GM18505 (cell line): ENCODE results near the gene ADAM17.

Experiments
- ATAC-seq: cut with Tn5 transposase; IDR thresholded peaks from one replicate; pipeline ENCODE4 v1.9.1; 2021; ENCODE audit not compliant: unreplicated experiment
- POLR2A ChIP-seq: IDR thresholded peaks from 4 replicates; pipeline ENCODE4 v1.6.1; 2011; ENCODE audit warnings: borderline replicate concordance; ENCODE audit not compliant: insufficient read depth, insufficient read length; ENCODE audit errors: extremely low read depth

ADAM17 gene

DNA sequence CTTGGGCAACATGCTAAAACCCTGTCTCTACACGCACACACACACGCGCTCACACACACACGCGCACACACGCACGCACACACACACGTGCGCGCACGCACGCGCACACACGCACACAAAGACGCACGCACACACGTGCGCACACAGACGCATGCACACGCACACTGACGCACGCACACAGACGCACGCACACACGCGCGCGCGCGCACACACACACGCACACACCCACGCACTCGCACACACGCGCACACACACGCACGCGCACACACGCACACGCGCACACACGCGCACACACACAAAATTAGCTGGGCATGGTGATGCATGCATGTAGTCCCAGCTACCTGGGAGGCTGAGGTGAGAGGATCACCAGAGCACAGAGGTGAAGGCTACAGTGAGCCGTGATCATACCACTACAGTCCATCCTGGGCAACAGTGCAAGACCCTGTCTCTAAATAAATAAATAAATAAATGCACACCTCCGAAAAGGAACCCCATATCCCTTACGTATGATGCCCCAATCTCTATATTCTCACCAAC, 89.4 kb downstream of the ADAM17 start:
- no peak for ATAC-seq
- TF ChIP-seq POLR2A: no peak

DNA sequence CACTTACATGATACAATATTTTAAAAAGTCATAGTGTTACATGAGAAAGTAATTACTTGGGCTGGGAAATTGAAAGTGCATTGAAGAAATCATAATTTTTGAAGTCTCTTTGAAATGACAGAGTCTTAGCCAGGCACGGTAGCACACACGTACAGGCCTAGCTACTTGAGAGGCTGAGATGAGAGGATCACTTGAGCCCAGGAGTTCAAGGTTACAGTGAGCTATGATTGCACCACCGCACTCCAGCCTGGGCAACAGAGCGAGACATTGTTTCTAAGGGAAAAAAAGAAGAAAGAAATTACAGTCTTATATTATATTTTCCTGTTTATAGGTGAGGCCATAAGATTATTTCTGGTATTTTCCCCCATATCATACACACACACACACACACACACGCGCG, 90.5 kb downstream of the ADAM17 start:
- TF ChIP-seq POLR2A: no peak
- no peak for ATAC-seq

DNA sequence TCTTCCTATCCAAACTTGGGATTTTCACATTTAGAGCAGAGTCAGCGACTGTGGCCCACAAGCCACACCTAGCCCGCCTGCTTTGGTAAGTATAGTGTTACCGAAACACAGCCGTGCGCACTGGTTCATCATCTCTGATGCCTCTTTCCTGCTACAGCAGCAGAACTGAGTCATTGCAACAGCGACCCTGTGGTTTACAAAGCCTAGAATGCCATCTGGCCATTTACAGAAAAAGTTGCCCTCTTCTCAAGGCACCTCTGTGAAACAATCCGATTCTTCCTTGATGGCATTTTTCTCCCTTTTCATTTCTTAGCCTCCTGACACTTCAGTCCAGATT, 92.0 kb downstream of the ADAM17 start:
- no peak for ATAC-seq
- TF ChIP-seq POLR2A: no peak

DNA sequence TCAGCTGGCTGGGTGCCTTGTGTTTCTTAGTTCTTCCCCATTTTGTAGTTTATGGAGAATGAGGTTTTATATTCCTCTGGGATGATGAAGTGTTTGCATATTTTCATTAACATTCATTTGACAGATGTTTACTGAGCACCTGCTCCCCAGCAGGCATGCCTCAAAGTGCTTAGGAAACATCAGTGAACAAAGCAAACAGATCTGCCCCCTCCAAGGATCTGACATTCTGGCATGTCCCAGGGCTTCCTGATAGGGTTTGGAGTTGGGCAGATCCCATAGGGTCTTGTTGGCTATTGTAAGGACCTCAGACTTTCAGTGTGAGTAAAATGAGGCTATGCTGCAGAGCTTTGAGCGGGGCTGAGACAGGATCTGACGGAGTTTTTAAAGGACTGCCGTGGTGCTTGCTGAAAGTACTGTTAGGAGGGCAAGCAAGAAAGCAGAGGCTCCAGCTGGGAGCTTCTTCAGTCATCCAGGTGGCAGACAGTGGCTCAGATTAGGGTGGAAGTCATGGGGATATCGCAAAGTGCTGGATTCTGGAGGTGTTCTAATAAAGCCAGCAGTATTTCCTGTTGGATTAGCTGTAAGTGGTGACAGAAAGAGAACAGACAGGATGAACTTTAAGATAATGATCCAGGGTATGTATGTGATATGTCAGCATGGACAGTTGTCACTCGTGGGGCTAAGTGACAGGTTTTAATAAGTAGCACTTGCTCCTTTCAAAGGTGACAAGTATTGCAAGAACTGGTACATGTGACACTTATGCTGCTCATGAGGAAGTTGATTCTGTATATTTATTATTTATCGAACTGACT, 92.5 kb downstream of the ADAM17 start:
- no peak for TF ChIP-seq POLR2A
- no peak for ATAC-seq

DNA sequence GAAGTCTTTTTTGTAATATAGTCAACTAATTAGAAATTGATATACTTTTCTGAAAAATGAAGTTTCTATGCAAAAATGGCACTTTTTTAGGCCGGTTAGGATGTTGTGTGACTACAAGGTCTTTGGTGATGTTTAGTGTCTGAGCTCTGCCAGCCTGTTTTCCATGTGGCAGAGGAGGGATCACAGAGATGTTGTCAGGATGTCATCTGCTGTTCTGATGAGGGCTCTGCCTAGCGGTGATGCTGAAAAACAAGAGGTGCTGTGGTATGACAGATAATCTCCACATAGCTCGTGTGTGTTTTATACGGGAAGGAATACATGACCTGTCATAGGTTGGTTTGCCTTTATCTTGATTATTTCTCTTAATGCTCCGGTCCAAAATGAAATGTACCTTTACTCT, 93.3 kb downstream of the ADAM17 start:
- no peak for TF ChIP-seq POLR2A

DNA sequence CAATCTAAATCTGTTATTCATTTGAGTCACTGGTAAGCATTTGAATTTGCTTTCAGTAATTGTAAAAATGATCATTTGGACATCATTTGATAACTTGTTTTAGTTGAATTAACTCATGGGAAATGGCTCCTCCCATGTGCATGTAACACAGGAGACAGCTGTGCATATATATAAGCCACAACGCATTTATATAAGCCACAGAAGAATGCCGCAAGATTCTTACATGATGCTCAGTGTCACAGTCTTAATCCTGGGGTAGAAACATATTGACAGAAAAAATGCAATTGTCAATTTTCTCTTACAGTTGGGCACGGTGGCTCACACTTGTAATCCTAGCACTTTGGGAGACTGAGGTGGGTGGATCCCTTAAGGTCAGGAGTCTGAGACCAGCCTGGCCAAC, 94.6 kb downstream of the ADAM17 start:
- no peak for ATAC-seq
- no peak for TF ChIP-seq POLR2A

More for the DNA sequence above, 93.3 kb downstream of the ADAM17 start:
- no peak for ATAC-seq

DNA sequence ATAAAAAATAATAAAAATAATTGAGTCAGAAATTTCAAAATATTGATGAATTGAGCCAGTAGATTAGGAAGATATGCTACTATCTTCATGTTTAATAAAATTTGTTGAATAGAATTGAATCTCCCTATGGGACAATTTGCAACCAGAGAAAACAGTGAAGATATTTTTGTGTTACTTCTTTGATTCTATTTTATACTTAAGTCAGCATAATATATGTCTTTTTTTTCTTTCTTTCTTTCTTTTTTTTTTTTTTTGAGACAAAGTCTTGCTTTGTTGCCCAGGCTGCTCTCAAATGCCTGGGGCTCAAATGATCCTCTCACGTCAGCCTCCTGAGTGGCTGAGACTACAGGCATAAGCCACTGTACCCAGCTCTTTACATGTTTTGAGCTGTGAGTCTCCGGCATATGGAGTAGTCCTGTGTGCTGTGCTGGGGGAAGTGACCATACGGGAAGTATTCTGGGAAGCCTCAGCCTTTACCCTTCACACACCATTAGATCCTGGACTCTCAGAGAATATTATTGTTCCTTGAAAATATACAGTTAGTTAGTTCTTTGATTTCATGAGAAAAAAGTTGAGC, 95.1 kb downstream of the ADAM17 start:
- no peak for TF ChIP-seq POLR2A
- ATAC-seq: no peak

DNA sequence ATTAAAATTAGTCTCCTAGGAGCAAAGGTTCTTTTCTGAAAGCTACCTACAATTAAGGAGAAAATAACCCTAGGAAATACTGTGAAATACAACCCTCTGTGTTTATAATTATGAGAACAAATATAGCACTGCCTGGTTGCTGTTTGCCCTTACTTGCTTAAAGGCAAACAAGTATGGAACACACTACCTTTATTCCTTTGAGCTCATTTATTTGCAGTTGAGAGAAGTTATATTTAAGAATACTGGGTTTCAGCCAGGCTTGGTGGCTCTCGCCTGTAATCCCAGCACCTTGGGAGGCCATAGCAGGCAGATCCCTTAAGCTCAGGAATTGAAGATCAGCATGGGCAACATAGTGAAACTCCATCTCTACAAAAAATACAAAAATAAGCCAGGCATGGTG, 104.4 kb downstream of the ADAM17 start:
- no peak for ATAC-seq

DNA sequence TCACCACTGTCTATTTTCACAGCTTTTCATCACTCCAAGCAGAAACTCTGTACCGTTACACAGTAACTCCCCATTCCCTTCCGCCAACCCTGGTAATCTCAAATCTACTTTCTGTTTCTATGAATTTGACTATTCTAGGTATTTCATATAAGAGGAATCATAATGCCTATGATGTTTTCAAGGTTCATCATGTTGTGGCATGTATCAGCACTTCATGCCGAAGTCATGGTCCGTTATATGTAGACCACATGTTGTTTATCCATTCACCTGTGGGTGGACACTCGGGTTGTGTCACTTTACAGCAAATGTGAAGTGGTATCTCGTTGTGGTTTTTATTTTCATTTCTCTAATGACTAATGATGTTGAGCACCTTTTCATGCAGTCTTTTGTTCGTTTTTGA, 110.5 kb downstream of the ADAM17 start:
- TF ChIP-seq POLR2A: no peak
- ATAC-seq: no peak

More for the DNA sequence above, 104.4 kb downstream of the ADAM17 start:
- TF ChIP-seq POLR2A: no peak

DNA sequence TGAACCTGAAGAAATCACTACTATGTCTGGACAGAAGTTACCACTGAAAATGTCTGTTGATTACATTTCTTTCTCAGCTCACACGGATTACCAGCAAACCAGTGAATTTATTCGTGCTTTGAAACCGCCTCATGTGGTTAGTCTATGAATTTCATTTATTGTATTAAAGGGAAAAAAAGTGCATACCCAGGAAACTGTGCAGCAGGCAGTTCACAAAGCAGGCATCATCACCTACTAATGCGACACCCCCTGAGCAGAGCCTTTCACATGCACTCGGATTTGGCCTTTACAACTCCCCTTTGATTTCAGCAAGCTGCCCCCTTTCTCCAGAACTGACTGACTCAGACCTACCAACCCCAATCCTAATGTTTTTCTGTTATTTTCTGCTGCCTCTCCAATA, 112.1 kb downstream of the ADAM17 start:
- no peak for TF ChIP-seq POLR2A

DNA sequence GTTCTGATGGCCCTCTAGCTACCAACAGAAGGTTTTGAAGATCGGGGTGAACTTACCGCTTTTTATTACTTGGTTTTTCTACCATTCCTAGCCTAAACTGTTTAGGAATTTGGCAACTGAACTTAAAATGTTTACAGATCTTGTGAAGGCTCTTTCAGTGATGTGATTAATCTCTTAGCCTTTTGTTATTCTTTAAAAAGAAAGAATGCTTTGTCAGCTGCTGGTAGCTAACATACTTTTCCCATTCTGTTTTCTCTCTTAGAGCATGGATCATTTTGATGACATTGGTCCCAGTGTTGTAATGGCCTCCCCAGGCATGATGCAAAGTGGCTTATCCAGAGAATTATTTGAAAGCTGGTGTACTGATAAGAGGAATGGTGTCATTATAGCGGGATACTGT, 114.1 kb downstream of the ADAM17 start:
- TF ChIP-seq POLR2A: no peak
- no peak for ATAC-seq

More for the DNA sequence above, 112.1 kb downstream of the ADAM17 start:
- ATAC-seq: no peak

DNA sequence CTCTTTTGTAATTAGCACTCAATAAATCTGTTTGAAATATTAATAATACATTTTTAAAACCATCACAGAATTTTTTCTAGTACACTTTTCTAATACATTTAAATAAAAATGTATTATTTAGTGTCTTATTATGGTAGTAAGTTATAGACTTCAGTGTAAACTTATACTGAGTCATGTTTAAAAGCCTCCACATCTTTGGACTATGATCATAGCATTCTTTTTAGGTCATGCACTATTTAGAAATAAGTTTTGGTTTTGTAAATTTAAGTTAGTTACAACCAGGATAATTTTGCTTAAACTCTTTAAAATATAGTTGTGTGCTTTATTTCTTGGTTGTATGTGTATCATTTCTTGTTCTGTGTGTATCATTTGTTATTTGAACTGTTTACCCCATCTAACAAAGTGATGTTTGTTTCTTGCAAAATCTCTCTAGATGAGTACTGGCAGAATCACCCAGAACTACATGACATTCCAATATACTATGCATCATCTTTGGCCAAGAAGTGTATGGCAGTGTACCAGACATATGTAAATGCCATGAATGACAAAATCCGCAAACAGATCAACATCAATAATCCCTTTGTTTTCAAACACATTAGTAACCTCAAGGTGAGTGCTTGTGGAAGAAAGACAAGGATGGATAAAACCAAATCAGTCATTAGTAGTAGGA, 115.4 kb downstream of the ADAM17 start:
- TF ChIP-seq POLR2A: no peak
- ATAC-seq: no peak

DNA sequence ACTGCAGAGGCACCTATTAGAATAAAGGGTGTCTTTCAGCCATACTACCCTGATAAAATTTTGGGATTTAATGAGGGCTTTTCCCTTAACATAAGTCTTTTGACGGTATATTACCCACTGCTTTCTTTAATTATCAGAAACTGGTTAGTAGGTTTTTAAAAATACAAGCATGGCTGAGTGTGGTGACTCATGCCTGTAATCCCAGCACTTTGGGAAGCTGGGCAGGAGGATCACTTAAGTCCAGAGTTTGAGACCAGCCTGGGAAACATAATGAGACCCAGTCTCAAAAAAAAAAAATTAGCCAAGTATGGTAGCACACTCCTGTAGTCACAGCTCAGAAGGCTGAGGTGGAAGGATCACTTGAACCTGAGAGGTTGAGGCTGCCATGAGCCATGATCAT, 116.1 kb downstream of the ADAM17 start:
- TF ChIP-seq POLR2A: no peak
- ATAC-seq: no peak
